ENCODE measurements around the gene TXNL4B.
"Not testable (repeated sequence)": the region's sequence is repeated elsewhere in the genome, so short reads cannot be mapped to it uniquely, and the experiment has no call there.

Gene TXNL4B

DNA sequence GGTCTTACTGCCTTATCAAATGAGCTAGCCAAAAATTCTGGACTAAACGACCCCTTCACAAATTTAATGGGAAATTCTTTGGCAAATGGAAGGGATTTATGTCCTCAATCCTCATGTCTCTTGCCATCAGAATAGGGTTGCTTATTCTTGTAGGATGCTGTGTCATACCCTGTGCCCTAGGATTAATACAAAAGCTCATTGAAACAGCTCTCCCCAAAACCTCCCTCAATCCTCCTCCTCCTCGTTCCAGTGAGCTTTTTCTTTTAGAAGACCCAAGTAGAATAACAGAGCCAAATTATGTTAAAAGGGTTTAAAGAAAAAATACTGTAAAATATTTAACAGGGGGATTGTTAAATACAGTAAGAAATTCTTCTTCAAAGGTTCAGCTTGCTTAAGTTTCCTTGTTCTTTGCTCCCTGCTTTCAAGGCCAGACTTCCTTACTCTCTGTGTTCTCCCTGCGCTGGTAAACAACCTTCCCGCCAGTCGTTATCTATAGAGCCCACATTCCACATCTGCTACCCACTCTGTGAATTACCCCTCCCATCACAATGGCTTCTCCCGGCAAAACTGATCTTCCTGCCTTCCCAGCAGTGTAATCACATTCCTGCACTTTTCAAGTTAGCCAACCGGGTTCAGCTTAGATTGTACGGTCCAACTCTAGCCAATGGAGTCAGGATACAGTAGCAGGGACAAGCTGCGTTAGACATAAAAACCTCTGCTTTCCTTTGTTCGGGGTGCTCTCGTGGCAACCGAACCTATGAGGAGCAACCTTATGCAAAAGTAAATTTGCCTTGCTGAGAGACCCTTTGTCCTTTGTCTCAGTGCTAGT, 20.7 kb downstream of the TXNL4B start:
- no peak for DNase-seq

DNA sequence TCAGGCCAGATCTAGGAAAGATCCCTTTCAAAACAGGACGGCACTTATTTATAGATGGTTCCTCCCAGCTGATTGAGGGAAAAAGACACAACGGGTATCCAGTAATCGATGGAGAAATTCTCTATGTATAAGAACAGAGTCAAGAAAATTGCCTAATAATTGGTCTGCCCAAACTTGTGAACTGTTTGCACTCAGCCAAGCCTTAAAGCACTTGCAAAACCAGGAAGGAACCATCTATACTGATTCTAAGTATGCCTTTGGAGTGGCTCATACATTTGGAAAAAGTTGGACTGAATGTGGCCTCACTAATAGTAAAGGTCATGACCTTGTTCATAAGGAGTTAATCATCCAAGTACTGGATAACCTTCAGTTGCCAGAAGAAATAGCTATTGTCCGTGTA, 24.5 kb downstream of the TXNL4B start:
- DNase-seq: no peak

DNA sequence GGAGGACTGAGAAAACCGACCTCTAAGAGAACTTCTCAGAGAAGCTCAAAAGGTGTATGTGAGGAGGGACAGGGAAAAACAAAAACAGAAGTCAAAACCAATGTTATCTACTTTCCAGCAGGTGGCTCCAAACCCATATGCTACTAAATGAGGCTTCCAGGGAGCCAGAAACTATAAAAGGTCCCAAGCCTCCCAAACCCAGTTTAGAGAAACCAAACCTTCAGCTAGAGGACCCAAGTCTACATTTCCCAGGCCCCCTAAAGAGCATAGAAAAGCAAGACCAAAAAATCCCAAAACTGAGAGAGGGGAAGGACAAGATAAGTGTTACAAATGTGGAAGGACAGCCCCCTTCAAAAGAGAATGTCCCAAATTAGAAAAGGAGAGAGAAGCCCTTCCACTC, 26.7 kb downstream of the TXNL4B start:
- no peak for DNase-seq

DNA sequence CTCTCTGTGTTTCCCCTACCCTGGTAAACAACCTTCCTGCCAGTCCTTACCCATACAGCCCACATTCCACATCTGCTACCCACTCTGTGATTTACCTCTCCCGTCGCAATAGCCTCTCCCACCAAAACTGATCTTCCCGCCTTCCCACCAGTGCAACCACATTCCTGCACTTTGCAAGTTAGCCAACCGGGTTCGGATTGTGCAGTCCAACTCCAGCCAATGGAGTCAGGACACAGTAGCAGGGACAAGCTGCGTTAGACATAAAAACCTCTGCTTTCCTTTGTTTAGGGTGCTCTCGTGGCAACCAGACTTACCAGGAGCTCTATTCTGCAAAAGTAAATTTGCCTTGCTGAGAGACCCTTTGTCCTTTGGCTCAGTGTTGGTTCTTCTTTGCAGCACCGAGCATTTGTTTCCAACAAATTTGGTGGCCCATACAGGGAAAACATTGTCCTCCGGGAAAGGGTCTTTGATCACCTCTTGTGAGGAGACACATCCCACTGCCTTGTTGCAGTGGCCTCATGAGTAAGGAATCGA, 29.0 kb downstream of the TXNL4B start:
- no peak for DNase-seq

DNA sequence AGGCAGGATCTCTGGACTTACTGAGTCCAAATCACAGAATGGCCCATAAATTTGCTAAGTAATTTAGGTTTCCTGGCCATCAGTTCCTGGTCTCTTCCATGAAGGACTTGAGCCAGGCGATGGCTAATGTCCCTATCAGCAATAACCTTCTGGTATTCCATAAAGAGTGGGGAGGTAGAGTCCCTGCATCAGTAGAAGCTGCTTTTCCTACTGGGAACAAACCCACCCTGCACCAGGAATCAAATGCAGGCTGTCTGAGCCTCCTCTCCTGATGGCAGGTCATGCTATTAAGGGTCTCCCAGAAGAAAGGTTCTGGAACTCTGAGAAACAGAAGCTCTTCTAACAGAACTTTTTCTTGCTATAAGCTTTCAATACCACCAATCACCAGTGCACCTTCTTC, 31.9 kb downstream of the TXNL4B start:
- no peak for DNase-seq

DNA sequence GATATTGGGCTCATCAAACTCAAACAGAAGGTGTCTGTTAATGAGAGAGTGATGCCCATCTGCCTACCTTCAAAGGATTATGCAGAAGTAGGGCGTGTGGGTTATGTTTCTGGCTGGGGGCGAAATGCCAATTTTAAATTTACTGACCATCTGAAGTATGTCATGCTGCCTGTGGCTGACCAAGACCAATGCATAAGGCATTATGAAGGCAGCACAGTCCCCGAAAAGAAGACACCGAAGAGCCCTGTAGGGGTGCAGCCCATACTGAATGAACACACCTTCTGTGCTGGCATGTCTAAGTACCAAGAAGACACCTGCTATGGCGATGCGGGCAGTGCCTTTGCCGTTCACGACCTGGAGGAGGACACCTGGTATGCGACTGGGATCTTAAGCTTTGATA, 33.0 kb downstream of the TXNL4B start:
- DNase-seq: no peak

DNA sequence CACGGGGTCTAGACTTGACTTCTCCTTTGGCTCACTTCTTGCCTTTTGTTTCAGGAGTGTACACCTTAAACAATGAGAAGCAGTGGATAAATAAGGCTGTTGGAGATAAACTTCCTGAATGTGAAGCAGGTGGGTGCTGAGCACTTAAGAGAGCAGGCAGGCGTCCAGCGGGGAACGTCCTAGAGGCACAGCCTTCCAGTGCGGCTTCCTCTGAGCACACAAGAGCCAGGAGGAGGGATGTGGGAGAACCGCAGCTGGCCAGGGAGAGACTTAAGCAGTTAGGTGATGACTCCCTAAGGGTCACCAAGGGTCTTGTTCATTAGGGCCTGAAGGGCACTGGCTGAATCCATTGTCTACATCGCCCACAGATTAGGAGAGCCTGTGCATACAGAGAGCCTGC, 34.4 kb downstream of the TXNL4B start:
- not testable (repeated sequence) for DNase-seq

DNA sequence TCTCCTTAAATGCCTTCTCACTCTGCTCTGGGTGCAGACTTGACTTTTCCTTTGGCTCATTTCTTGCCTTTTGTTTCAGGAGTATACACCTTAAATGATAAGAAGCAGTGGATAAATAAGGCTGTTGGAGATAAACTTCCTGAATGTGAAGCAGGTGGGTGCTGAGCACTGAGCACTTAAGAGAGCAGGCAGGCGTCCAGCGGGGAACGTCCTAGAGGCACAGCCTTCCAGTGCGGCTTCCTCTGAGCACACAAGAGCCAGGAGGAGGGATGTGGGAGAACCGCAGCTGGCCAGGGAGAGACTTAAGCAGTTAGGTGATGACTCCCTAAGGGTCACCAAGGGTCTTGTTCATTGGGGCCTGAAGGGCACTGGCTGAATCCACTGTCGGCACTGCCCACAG, 36.1 kb downstream of the TXNL4B start:
- not testable (repeated sequence) for DNase-seq

DNA sequence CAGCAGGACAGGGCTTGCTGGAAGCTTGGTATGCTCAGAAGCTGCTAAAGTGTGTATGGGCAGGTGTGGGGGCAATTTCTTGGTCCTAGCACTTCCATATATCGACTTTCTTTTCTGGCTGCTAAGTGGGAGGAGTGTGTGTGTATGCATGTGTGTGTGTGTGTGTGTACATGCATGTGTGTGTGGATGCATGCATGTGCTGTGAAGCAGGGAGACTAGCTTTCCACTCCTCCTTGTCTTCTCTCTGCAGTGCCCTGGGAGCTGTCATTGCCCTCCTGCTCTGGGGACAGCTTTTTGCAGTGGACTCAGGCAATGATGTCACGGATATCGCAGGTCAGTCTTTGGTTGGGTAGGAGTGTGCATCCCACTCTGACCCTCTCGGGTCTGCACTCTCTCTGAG, 37.5 kb downstream of the TXNL4B start:
- DNase-seq: no peak

DNA sequence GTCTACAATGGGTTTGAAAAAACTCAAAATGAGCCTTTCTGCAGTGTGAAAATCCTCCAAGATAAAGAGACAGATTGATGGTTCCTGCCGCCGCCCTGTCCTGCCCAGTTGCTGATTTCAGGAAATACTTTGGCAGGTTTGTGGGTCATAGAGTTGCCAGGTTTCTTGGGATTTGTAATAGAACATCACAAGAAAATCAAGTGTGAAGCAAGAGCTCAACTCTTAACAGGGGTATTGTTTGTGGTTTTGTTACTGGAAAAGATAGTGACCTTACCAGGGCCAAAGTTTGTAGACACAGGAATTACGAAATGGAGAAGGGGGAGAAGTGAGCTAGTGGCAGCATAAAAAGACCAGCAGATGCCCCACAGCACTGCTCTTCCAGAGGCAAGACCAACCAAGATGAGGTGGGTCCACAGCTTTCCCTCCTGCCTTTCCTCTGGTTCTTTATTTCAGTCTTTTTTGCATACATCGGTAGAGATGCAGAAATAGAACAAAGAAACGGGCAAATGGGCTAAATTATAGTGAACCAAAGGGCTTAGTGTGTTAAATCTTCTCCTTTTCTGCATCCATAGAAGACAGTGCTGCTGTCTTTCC, 39.1 kb downstream of the TXNL4B start, which contains the start of gene HP:
Gene HP, plus strand, starts transcription at position 252 of the 594 bp plus-strand sequence. Its CDS starts 148 bp downstream, at position 400.
- not testable (repeated sequence) for DNase-seq

DNA sequence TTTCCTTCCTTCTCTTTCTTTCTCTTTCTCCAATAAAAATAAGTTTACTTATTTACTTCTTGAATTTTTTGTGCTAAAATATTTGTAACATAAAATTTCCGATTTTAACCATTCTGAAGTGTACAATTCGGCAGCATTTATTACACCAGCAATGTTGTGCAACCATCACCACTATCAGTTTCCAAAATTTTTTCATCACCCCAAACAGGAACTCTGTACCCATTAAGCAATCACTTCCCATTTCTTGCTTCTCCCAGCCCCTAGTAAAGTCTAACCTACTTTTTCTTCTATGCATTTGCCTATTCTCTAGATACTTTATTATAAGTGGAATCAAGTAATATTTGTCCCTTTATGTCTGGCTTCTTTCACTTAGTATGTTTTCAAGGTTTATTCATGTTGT, 41.6 kb downstream of the TXNL4B start:
- no peak for DNase-seq

DNA sequence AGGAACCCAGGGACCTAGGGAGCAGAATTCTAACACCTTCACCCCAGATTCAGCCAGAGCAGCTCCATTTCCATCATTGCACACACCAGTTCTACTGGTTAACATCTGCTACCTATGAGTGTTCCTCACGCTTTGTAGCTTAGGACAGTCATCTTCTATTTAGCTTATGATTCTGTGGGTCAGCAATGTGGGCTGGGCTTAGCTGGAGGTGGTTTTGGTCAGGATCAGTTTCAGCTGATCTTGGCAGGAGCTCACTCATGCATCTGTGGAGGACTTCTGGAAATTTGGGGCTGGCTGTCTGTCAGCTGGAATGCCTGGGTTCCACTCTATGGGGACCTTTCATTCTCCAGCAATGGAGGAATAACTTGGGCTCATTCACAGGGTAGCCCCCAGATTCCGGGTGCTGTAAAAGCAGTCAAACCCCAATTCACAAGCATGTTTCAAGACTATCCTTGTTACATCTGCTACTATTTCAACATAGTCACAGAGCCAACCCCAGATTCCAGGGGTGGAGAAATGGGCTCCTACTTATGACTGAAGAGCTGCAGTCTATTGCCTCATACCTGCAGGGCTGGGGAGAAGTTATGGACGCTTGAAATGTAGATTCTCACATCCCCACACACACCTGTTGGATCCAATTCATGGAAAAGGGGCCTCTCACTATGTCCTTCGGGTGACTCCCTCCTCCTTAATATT, 42.5 kb downstream of the TXNL4B start:
- DNase-seq: no peak

DNA sequence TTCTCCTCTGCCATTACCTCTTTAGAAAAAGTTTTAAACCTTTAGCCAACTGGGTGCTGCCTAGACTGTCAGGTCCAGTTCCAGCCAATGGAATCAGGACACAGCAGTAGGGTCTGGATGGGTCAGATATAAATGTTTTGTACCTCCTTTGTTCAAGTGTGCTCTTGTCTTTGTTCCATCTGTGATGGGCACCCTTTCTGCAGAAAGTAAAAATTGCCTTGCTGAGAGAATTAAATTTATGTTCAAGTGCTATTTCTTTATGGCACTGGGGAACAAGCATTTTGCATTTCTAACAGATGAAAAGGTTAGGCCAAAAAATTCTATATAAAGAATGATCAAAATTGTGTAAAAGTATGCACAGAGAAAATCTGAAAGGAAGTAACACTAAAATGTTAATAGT, 44.3 kb downstream of the TXNL4B start:
- no peak for DNase-seq

DNA sequence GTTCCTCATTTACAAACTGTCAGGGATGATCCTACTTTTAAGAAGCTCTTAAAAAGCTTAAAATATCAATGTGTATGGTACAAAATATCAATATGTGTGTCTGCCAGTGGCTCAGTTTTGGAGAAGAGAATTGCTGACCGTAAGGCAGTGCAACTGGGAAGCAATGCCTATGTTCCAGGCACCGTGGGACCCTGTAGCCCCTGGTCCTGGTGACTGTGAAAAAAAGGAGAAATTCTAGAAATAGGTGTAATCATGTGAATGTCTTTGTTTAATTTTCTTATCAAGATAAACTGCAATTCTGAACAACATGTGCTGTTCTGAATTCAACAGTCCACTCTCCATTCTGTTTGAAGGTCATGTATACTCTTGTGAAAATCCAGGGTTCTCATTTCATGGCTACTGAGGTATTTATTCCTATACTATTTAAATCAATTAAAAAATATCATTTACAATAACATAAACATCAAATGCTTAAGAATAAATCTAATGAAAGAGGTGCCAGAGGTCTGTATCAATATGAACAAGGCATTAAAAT, 48.5 kb downstream of the TXNL4B start:
- no peak for DNase-seq

DNA sequence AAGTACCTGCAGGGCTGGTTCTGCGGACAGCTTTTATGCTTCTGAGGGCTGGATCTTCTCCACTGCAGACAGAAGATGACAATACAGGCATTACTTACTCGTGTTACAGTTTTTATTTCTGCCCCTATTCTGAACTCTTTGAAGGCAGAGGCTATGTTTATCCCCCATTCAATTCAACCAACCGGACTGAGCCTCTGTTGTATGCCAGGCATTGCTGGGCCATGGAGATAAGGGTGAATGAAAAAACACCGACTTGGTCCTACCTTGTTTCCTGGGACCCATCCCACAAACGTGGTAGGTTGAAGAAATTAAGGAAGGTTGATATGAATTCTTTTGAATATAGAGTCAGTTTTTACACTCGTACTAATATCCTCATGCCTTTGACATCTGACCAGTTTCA, 49.1 kb downstream of the TXNL4B start:
- DNase-seq: no peak

DNA sequence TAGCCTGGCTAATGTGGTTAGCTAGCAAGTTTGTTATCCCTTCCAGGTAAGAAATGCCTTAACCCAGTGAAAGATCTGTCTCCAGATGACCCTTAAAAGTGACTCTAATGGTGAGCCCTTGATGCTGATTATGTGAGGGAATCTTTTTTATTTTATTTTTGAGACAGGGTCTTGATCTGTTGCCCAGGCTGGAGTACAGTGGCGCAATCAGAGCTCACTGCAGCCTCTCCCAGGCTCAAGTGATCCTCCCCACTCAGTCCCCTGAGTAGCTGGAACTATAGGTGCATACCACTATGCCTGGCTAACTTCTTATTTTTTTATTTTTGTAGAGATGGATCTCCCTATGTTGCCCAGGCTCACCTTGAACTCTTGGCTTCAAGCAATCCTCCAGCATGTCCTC, 49.9 kb downstream of the TXNL4B start:
- no peak for DNase-seq

DNA sequence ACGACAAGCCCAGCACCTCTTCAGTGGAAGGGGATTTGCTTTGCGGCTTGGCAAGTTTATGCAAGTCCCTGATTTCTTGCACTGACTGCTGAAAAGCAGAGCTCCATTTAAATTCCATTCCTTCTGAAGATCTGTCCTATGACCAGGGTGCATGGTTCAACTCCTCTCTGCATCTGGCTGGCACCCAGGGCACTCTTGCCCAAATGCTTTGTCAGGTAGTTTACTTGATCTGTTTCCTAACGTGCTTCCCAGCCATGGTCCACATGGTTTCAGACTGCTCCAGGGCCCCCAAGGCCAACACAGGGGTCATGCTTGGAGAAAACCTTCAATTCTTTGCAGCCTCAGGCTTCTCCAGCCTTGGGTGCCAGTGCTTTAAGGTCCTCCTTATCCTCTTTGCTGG, 50.4 kb downstream of the TXNL4B start:
- no peak for DNase-seq

DNA sequence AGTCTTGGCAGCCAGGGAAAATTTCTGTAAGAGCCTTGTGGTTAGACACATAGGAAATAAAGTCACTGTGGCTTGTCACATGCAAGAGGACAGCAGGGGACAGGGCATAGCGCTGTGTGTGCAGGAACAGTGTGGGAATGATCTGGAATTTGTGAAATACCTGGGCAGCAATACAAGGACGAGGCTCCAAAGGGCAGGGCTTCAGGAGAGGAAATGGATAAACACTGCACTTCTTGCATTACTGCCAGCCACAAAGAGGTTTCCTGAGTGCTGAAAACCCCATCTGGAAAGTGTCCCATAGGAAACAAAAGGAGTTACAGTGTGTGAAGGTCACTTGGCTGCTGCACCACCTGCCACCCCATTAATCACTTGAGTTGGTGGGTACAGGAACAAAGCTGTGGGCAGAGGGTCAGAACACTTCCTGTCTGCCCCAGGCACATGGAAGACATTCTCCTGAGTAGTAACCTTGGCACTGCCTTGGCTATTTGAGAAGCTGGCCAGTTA, 51.2 kb downstream of the TXNL4B start:
- no peak for DNase-seq

DNA sequence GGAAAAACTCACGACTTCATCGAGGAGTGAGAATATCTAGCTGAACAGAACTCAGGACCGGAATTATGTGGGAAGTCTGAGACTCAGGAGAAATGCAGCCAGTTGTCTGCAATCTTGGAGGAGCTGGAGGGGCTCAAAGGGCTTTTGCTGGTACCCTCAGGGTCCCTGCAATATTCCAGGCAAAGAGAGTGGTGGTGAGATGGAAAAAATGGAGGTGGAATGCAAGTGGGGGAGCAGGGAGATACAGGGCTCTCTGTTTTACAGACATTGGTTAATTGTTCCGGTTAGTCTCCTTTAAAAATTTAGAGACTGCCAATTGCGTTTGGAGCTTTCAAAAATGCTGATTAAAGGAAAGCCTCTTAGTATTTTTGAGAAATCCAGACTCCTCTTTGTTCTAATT, 57.3 kb downstream of the TXNL4B start:
- no peak for DNase-seq

Data from activated CD4-positive, alpha-beta T cell treated with anti-CD3 and anti-CD28 coated beads, Interleukin-2, amount 50 U/mL, for 4 hours (primary cell).